ENCODE results near the gene PSAP. TPM values are rescaled to one million over a fixed set of nuclear protein-coding genes. Genes with fewer than 3 reads are reported as not detected.

The PSAP gene
- total and polyA plus RNA-seq, 2 experiments from 2014 or later: 151 to 391 TPM

GRCh38 chr10:71805776-71806703 lies 45.0 kb downstream of the PSAP start:
- peaks cover 3% of the 10 kb centered on the region for H3K4me1 Mint-ChIP-seq
- no peaks in the 10 kb centered on the region; the same call in 2 of the 3 replicates for H3K9me3 Mint-ChIP-seq
- DNase-seq (ENCODE audit: low spot score) (peak; percentile 84), ATAC-seq (peak; percentile 95)
- Histone ChIP-seq H3K27me3 (ENCODE audit: insufficient read depth) (peaks cover 3% of the 10 kb centered on the region; the same call in 1 of the 2 replicates), H3K9me2 (ENCODE audit: insufficient read depth) (no peaks in the 10 kb centered on the region), H3F3A (replicated peaks; ENCODE audit: low read depth) (no peaks in the 10 kb centered on the region), H3K4me2 (peak overlapping the region; percentile 67), H2AFZ (no peak overlapping the region), H3K36me3 (ENCODE audit: insufficient read depth) (no peaks in the 10 kb centered on the region), H3K4me3 (peak overlapping the region; percentile 32; the same call in 1 of the 2 replicates), H3K79me2 (replicated peaks; ENCODE audit: insufficient read depth) (no peaks in the 10 kb centered on the region), H3K27ac (ENCODE audit: low read depth) (no peak overlapping the region), H4K20me1 (replicated peaks; ENCODE audit: insufficient read depth) (no peaks in the 10 kb centered on the region; the same call in 1 of the 2 replicates), H3K4me1 (ENCODE audit: insufficient read depth) (no peaks in the 10 kb centered on the region)
- no peaks in the 10 kb centered on the region for H3K36me3 Mint-ChIP-seq (ENCODE audit: low read depth)
- H3K27me3 Mint-ChIP-seq (ENCODE audit: insufficient read depth, low read depth, poor library complexity): peaks cover 12% of the 10 kb centered on the region
- peak overlapping the region; percentile 49; the same call in 2 of the 3 replicates for H3K4me3 Mint-ChIP-seq
- H3K27ac Mint-ChIP-seq: no peak overlapping the region
- TF ChIP-seq JUNB (IDR thresholded peaks at IDR 0.05; ENCODE audit: unreplicated experiment): no peak
- peak; percentile 27; the same call in 1 of the 2 replicates for TF ChIP-seq POLR2AphosphoS5 (IDR thresholded peaks at IDR 0.05; ENCODE audit: low read depth)

- Histone ChIP-seq H3K4me1 (ENCODE audit: insufficient read depth) (no peaks in the 10 kb centered on the region), H3F3A (replicated peaks; ENCODE audit: low read depth) (no peaks in the 10 kb centered on the region), H3K4me3 (no peak overlapping the region), H2AFZ (no peak overlapping the region), H3K36me3 (ENCODE audit: insufficient read depth) (no peaks in the 10 kb centered on the region), H4K20me1 (replicated peaks; ENCODE audit: insufficient read depth) (no peaks in the 10 kb centered on the region; the same call in 1 of the 2 replicates), H3K4me2 (no peak overlapping the region), H3K9me2 (ENCODE audit: insufficient read depth) (no peaks in the 10 kb centered on the region), H3K27me3 (ENCODE audit: insufficient read depth) (peaks cover 3% of the 10 kb centered on the region; the same call in 1 of the 2 replicates), H3K27ac (ENCODE audit: low read depth) (no peak overlapping the region), H3K79me2 (replicated peaks; ENCODE audit: insufficient read depth) (no peaks in the 10 kb centered on the region)
- Mint-ChIP-seq H3K27ac (no peak overlapping the region), H3K27me3 (ENCODE audit: insufficient read depth, low read depth, poor library complexity) (peaks cover 14% of the 10 kb centered on the region), H3K4me1 (peaks cover 3% of the 10 kb centered on the region), H3K4me3 (no peak overlapping the region), H3K9me3 (no peaks in the 10 kb centered on the region; the same call in 2 of the 3 replicates), H3K36me3 (ENCODE audit: low read depth) (no peaks in the 10 kb centered on the region)
- DNase-seq (ENCODE audit: low spot score): no peak
- TF ChIP-seq EZH2 (IDR thresholded peaks at IDR 0.05; ENCODE audit: low read depth, unreplicated experiment): no peak
- no peak for TF ChIP-seq ZNF462 (CRISPR knock-in tag; IDR thresholded peaks at IDR 0.05)
- TF ChIP-seq JUNB (IDR thresholded peaks at IDR 0.05; ENCODE audit: unreplicated experiment): no peak
- TF ChIP-seq ZNF331 (CRISPR knock-in tag; IDR thresholded peaks at IDR 0.05; ENCODE audit: low read depth): no peak
- no peak for TF ChIP-seq CTCF (conservative IDR thresholded peaks at IDR 0.05; ENCODE audit: low read depth in 2 of 2)
- TF ChIP-seq ZNF114 (CRISPR knock-in tag; IDR thresholded peaks at IDR 0.05): no peak
- TF ChIP-seq ETS1 (IDR thresholded peaks at IDR 0.05): no peak
- no peak for TF ChIP-seq EZH2phosphoT487 (IDR thresholded peaks at IDR 0.05; ENCODE audit: unreplicated experiment)
- ATAC-seq: no peak
These were observed 47.0 kb downstream of the PSAP start for GRCh38 chr10:71804077-71804476.
